Measurements from ENCODE around the gene ZNF892. TPM values are rescaled to one million over a fixed set of nuclear protein-coding genes. Genes with fewer than 3 reads are reported as not detected.
"Not testable (repeated sequence)": the region's sequence is repeated elsewhere in the genome, so short reads cannot be mapped to it uniquely, and the experiment has no call there.

The ZNF892 gene
- total RNA-seq, 2 donors from 2014 or later: 14.7 to 16.7 TPM

DNA sequence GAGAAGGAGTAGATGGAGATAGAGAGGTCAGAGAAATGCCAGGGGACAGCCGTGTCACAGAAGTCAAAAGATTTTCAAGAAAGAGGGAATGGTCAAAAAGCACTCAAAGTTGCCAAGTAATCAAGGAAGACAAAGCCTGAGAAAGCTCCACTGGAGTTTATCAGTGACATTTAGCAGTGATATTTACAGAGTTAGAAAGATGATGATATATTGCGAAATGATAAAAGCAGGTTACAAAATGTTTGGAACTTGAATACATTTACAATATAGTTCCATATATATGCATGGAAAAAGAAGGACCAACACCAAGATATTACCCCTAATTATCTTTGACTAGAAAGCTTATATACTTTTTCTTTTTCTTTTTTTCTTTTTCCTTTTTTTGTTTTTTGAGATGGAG, 21.3 kb upstream of the ZNF892 start:
- peaks cover 24% of the 10 kb centered on the region for H3K27me3 Mint-ChIP-seq (ENCODE audit: insufficient read depth)
- Histone ChIP-seq H3K27me3 (ENCODE audit: control insufficient read depth, insufficient read depth, low read length, poor library complexity, severe bottlenecking) (peaks cover 10% of the 10 kb centered on the region), H3K36me3 (ENCODE audit: control insufficient read depth, insufficient read depth, low read length) (peaks cover 19% of the 10 kb centered on the region), H3K9ac (ENCODE audit: extremely low read depth, low read length, poor library complexity, severe bottlenecking) (no peak overlapping the region), H3K4me3 (ENCODE audit: low read length) (no peak overlapping the region), H3K9me3 (ENCODE audit: control insufficient read depth, low read length) (peaks cover 8% of the 10 kb centered on the region), H3K4me1 (ENCODE audit: control insufficient read depth, insufficient read depth, low read length) (no peaks in the 10 kb centered on the region), H3K27ac (ENCODE audit: low read depth, low read length) (no peak overlapping the region)
- peaks cover 13% of the 10 kb centered on the region for H3K9me3 Mint-ChIP-seq
- H3K27ac Mint-ChIP-seq: no peak overlapping the region
- no peak for TF ChIP-seq CTCF (conservative IDR thresholded peaks at IDR 0.05)
- H3K36me3 Mint-ChIP-seq (ENCODE audit: low read depth): peaks cover 30% of the 10 kb centered on the region
- WGBS, 2 experiments (ENCODE audit: insufficient coverage in 1 of 2, insufficient read length in 1 of 2): 86 to 93% methylated on average over 1 to 2 of the region's 2 CpGs
- DNase-seq: no peak
- no peak overlapping the region for H3K4me3 Mint-ChIP-seq
- H3K4me1 Mint-ChIP-seq: no peaks in the 10 kb centered on the region

DNA sequence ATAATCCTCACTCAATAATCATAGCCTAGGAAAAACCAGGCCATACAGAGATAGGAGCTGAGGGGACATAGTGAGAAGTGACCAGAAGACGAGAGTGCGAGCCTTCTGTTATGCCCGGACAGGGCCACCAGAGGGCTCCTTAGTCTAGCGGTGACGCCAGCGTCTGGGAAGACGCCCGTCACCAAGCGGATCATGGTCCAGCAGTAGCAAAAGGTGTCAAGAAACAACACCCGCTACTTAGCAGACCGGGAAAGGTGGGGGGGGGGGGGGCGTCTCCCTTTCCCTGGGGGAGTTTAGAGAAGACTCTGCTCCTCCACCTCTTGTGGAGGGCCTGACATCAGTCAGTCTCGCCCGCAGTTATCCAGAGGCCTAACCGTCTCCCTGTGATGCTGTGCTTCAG, 14.4 kb upstream of the ZNF892 start:
- H3K36me3 ChIP-seq (ENCODE audit: control insufficient read depth, insufficient read depth, low read length); H3K4me3 ChIP-seq (ENCODE audit: low read length); H3K9me3 ChIP-seq (ENCODE audit: control insufficient read depth, low read length); H3K4me3 Mint-ChIP-seq; H3K36me3 Mint-ChIP-seq (ENCODE audit: low read depth); H3K4me1 ChIP-seq (ENCODE audit: control insufficient read depth, insufficient read depth, low read length); H3K9me3 Mint-ChIP-seq; H3K27ac ChIP-seq (ENCODE audit: low read depth, low read length); H3K27ac Mint-ChIP-seq; H3K4me1 Mint-ChIP-seq; H3K9ac ChIP-seq (ENCODE audit: extremely low read depth, low read length, poor library complexity, severe bottlenecking): not testable (repeated sequence)
- WGBS, 2 experiments (ENCODE audit: insufficient coverage in 1 of 2, insufficient read length in 1 of 2): 32% methylated on average over 11 of the region's 15 CpGs; no CpG with 5 or more reads in 1 of the 2 experiments
- DNase-seq: peak; percentile 80
- peaks cover 48% of the 10 kb centered on the region for H3K27me3 Mint-ChIP-seq (ENCODE audit: insufficient read depth)
- TF ChIP-seq CTCF (conservative IDR thresholded peaks at IDR 0.05): peak; percentile 76
- peaks cover 25% of the 10 kb centered on the region for H3K27me3 ChIP-seq (ENCODE audit: control insufficient read depth, insufficient read depth, low read length, poor library complexity, severe bottlenecking)

GRCh38 chr2:95203911-95204310, 3.4 kb upstream of the ZNF892 start:
- peaks cover 6% of the 10 kb centered on the region for H3K9me3 ChIP-seq (ENCODE audit: control insufficient read depth, low read length)
- peaks cover 4% of the 10 kb centered on the region for H3K36me3 ChIP-seq (ENCODE audit: control insufficient read depth, insufficient read depth, low read length)
- no peak overlapping the region for H3K27ac ChIP-seq (ENCODE audit: low read depth, low read length)
- DNase-seq: no peak
- H3K9ac ChIP-seq (ENCODE audit: extremely low read depth, low read length, poor library complexity, severe bottlenecking): no peak overlapping the region
- Mint-ChIP-seq H3K4me3 (no peak overlapping the region), H3K27ac (no peak overlapping the region), H3K9me3 (peaks cover under 1% of the 10 kb centered on the region), H3K27me3 (ENCODE audit: insufficient read depth) (peaks cover 41% of the 10 kb centered on the region), H3K36me3 (ENCODE audit: low read depth) (peaks cover 8% of the 10 kb centered on the region), H3K4me1 (peaks cover 9% of the 10 kb centered on the region)
- no peaks in the 10 kb centered on the region for H3K4me1 ChIP-seq (ENCODE audit: control insufficient read depth, insufficient read depth, low read length)
- H3K4me3 ChIP-seq (ENCODE audit: low read length): no peak overlapping the region
- 83 to 88% methylated on average over 3 to 4 of the region's 4 CpGs for WGBS, 2 experiments (ENCODE audit: insufficient coverage in 1 of 2, insufficient read length in 1 of 2)
- TF ChIP-seq CTCF (conservative IDR thresholded peaks at IDR 0.05): no peak
- H3K27me3 ChIP-seq (ENCODE audit: control insufficient read depth, insufficient read depth, low read length, poor library complexity, severe bottlenecking): peaks cover under 1% of the 10 kb centered on the region
